ENCODE data around the gene MLPH. TPM values are rescaled to one million over a fixed set of nuclear protein-coding genes. Genes with fewer than 3 reads are reported as not detected.
"Not testable (repeated sequence)": the region's sequence is repeated elsewhere in the genome, so short reads cannot be mapped to it uniquely, and the experiment has no call there.

The MLPH gene
- total RNA-seq, 1 donor, result 40.6 TPM

- TF ChIP-seq CTCF (IDR thresholded peaks at IDR 0.05; ENCODE audit: insufficient read depth, low read depth, low read length), result no peak
- DNase-seq (ENCODE audit: low read depth), result no peak
- H3K4me3 ChIP-seq (ENCODE audit: low read depth, low read length), result no peak overlapping the region
These were observed 105.5 kb downstream of the MLPH start for GRCh38 chr2:237592425-237592980.

- DNase-seq (ENCODE audit: low read depth), result no peak
- no peak for TF ChIP-seq CTCF (IDR thresholded peaks at IDR 0.05; ENCODE audit: insufficient read depth, low read depth, low read length)
- no peak overlapping the region for H3K4me3 ChIP-seq (ENCODE audit: low read depth, low read length)
These were observed 106.0 kb downstream of the MLPH start for GRCh38 chr2:237593036-237593435.

- H3K4me3 ChIP-seq (ENCODE audit: low read depth, low read length), result no peak overlapping the region
- no peak for TF ChIP-seq CTCF (IDR thresholded peaks at IDR 0.05; ENCODE audit: insufficient read depth, low read depth, low read length)
- DNase-seq (ENCODE audit: low read depth), result no peak
These were observed 106.7 kb downstream of the MLPH start for GRCh38 chr2:237593596-237594320.

DNA sequence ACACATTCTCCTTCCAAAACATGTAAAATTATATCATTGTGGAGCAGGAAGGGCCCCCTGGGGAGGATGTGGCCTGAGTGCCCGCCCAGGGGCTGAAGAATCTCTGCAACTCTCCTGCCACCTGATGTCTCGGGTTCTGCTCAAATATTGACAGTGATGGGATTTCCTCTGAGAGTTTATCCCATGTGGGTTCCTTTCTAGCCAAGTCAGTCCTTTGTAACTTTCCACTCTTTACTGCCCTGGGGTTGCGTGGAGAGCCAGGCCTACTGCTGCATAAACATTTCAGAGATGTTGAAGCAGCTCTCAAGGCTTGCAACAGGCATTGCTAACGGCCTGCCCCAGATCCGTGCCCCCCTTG is 107.4 kb downstream of the MLPH start:
- DNase-seq (ENCODE audit: low read depth), result peak; percentile 91
- H3K4me3 ChIP-seq (ENCODE audit: low read depth, low read length), result no peak overlapping the region
- TF ChIP-seq CTCF (IDR thresholded peaks at IDR 0.05; ENCODE audit: insufficient read depth, low read depth, low read length), result no peak

GRCh38 chr2:237595829-237596519 is 108.9 kb downstream of the MLPH start:
- H3K4me3 ChIP-seq (ENCODE audit: low read depth, low read length); DNase-seq (ENCODE audit: low read depth): not testable (repeated sequence)

DNA sequence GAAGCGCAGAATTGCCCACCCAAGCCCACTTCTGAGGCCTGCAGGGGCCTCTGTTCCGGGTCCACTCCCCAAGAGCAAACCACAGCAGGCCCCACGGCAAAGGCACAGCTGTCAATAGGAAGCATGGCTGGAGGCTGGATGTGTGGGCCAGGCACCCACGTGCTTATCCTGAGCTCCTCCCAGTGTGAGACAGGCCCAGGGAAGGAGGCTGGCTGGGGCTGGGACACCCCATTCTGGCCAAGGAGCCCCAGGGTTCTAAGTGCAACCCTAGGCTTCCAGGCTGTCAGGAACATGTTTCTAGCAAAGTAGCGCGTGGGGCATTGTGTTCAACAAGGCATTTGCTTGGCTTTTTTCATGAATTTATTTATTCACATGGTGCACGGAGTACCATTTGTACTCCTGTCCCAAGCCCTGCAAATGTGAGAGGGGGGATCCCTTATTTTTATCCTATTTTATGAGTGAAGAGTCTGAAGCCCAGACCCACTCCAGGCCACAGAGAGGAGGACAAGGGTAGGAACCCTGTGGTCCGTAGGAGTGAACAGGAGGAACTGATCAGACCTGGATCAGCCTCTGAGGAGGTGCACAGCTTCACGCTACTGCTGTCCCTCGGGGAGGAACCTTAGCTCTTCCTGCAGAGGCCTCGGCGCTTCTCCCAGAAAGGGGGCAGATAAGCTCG is 109.6 kb downstream of the MLPH start:
- no peak for DNase-seq (ENCODE audit: low read depth)
- H3K4me3 ChIP-seq (ENCODE audit: low read depth, low read length), result no peak overlapping the region
- no peak for TF ChIP-seq CTCF (IDR thresholded peaks at IDR 0.05; ENCODE audit: insufficient read depth, low read depth, low read length)
